IMR-90 (cell line): ENCODE results near the gene ADAM33. TPM values are rescaled to one million over a fixed set of nuclear protein-coding genes. Genes with fewer than 3 reads are reported as not detected.

ENCODE experiments used
- MAFK ChIP-seq: IDR thresholded peaks from 2 replicates; pipeline ENCODE4 v1.6.1; 2012; ENCODE audit warnings: low read depth, low read length, improper control_type of control experiment
- MXI1 ChIP-seq: IDR thresholded peaks from 2 replicates; pipeline ENCODE4 v1.6.1; 2012; ENCODE audit warnings: low read depth, mild to moderate bottlenecking, low read length, moderate library complexity, borderline replicate concordance
- RAD21 ChIP-seq: IDR thresholded peaks from 2 replicates; pipeline ENCODE4 v1.6.1; 2012; ENCODE audit warnings: low read length, improper control_type of control experiment
- RFX5 ChIP-seq: IDR thresholded peaks from 2 replicates; pipeline ENCODE4 v1.8.0; 2012; ENCODE audit warnings: low read depth, mild to moderate bottlenecking, low read length, moderate library complexity
- polyA plus RNA-seq, 3 experiments: library from polyadenylated mRNA; depleted of rRNA; stranded (reverse); fragments of >200 nt; gene quantifications; 2 replicates each; pipeline ENCODE4 v1.2.3, GENCODE V29; 2012; ENCODE audit warnings: low replicate concordance in 1 of 3
- total RNA-seq: library from RNA; depleted of rRNA; stranded (reverse); fragments of >200 nt; gene quantifications from 2 replicates; pipeline ENCODE4 v1.2.3, GENCODE V29; 2012
- TF ChIP-seq, protein P1 (sequence below): conservative IDR thresholded peaks from 2 replicates; pipeline ENCODE4 v1.5.1; 2012; ENCODE audit warnings: mild to moderate bottlenecking, low read depth, low read length, improper control_type of control experiment

ADAM33 gene
- total and polyA plus RNA-seq, 2 of the 4 experiments (the other 2 are of a cell fraction), result 0.18 to 1.7 TPM

- TF ChIP-seq, protein P1, sequence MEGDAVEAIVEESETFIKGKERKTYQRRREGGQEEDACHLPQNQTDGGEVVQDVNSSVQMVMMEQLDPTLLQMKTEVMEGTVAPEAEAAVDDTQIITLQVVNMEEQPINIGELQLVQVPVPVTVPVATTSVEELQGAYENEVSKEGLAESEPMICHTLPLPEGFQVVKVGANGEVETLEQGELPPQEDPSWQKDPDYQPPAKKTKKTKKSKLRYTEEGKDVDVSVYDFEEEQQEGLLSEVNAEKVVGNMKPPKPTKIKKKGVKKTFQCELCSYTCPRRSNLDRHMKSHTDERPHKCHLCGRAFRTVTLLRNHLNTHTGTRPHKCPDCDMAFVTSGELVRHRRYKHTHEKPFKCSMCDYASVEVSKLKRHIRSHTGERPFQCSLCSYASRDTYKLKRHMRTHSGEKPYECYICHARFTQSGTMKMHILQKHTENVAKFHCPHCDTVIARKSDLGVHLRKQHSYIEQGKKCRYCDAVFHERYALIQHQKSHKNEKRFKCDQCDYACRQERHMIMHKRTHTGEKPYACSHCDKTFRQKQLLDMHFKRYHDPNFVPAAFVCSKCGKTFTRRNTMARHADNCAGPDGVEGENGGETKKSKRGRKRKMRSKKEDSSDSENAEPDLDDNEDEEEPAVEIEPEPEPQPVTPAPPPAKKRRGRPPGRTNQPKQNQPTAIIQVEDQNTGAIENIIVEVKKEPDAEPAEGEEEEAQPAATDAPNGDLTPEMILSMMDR, result no peak
- TF ChIP-seq MXI1 (no peak), RAD21 (no peak), RFX5 (no peak), MAFK (no peak)
Observed at GRCh38 chr20:3680701-3681351, 984 bp downstream of the ADAM33 start (continued).
